Prostate gland (tissue), 2 donors: ENCODE results near the gene ZNF90.

Experiments used
- CTCF ChIP-seq, 4 experiments: fragments of 200-600 bp in 2 of 4; fragments of 450-650 bp in 2 of 4; sonication (generic) in 2 of 4; IDR thresholded peaks; 1 replicate in 3 of 4; 2 replicates in 1 of 4; pipeline ENCODE4 v1.5.1; 2016 to 2019; ENCODE audit warnings: antibody characterized with exemption in 4 of 4, mild to moderate bottlenecking in 2 of 4, moderate library complexity in 2 of 4
- POLR2A ChIP-seq: fragments of 450-650 bp; IDR thresholded peaks from one replicate; pipeline ENCODE4 v1.6.1; 2016; ENCODE audit warnings: antibody characterized with exemption, mild to moderate bottlenecking
- POLR2AphosphoS5 ChIP-seq: sonication (generic); formaldehyde crosslinking; IDR thresholded peaks from one replicate; pipeline ENCODE4 v1.6.1; 2017; ENCODE audit warnings: antibody characterized with exemption

GRCh38 chr19:20028611-20029010 lies 49.2 kb upstream of the ZNF90 start:
- TF ChIP-seq POLR2A = no peak
- TF ChIP-seq CTCF (IDR thresholded peaks at IDR 0.05) = no peak
- TF ChIP-seq POLR2AphosphoS5 = no peak
